Stimulated activated CD4-positive, alpha-beta T cell treated with anti-CD3 and anti-CD28 coated beads, Interleukin-15, amount 100 ng/mL, for 48 hours (primary cell): ENCODE measurements around the gene KLHDC7A.
"Not testable (repeated sequence)": the region's sequence is repeated elsewhere in the genome, so short reads cannot be mapped to it uniquely, and the experiment has no call there.

Experiments
- DNase-seq, 2 donors: peaks; one replicate each; pipeline ENCODE4 v3.0.0-alpha.2; 2020; ENCODE audit warnings: low read depth in 2 of 2

Gene KLHDC7A

GRCh38 chr1:18480315-18481189 lies at the start of gene KLHDC7A:
TSS of gene KLHDC7A (plus strand) at chr1:18480930. CDS start at chr1:18480982, 52 bp downstream.
- no peak for DNase-seq

DNA sequence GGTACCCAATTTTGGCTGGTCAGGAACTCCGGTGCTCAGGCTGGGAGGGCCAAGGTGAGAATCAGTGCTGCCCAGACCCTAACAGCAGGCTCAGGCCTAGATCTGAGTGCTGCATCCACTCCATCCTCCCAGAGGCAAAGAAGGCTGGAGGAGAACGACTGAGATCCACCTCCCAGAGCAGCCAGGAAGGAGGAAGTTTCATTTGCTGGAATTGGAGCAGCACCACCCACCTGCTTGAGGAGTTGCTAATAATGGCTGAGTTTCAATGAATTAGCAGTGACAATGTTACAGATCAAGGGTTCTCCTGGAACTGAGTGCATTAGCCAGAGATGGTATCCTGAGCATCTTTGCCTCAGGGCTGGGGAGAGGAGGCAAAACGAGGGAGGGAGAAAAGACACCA lies 46.7 kb upstream of the KLHDC7A start:
- DNase-seq = no peak

GRCh38 chr1:18440385-18441226 lies 40.1 kb upstream of the KLHDC7A start:
- no peak for DNase-seq

GRCh38 chr1:18443587-18444520 lies 36.9 kb upstream of the KLHDC7A start:
- DNase-seq = no peak

GRCh38 chr1:18444563-18444962 lies 36.2 kb upstream of the KLHDC7A start:
- DNase-seq = no peak

DNA sequence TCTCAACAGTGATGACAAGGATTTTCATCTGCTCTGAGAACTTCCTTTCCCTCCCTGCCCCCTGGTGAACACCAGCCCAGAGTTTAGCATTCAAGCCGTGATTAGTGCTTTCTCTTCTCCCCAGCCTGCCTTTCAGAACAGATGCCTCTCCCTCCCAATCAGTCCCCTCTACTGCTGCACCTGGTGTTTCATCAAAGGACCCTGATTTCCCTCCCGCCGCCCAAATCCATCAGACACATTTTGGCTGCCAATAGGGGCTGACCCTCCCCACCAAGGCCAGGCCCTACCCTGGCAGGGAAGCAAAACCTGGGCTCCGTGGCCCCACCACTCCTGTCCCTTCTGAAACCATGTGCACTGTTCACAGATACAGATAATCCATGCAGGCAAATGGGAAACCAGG lies 34.0 kb upstream of the KLHDC7A start:
- DNase-seq = no peak

- no peak for DNase-seq
Measured at GRCh38 chr1:18447509-18448220, 33.1 kb upstream of the KLHDC7A start.

- DNase-seq = no peak
Measured at GRCh38 chr1:18448889-18449288, 31.8 kb upstream of the KLHDC7A start.

- no peak for DNase-seq
Measured at GRCh38 chr1:18452550-18452949, 28.2 kb upstream of the KLHDC7A start.

DNA sequence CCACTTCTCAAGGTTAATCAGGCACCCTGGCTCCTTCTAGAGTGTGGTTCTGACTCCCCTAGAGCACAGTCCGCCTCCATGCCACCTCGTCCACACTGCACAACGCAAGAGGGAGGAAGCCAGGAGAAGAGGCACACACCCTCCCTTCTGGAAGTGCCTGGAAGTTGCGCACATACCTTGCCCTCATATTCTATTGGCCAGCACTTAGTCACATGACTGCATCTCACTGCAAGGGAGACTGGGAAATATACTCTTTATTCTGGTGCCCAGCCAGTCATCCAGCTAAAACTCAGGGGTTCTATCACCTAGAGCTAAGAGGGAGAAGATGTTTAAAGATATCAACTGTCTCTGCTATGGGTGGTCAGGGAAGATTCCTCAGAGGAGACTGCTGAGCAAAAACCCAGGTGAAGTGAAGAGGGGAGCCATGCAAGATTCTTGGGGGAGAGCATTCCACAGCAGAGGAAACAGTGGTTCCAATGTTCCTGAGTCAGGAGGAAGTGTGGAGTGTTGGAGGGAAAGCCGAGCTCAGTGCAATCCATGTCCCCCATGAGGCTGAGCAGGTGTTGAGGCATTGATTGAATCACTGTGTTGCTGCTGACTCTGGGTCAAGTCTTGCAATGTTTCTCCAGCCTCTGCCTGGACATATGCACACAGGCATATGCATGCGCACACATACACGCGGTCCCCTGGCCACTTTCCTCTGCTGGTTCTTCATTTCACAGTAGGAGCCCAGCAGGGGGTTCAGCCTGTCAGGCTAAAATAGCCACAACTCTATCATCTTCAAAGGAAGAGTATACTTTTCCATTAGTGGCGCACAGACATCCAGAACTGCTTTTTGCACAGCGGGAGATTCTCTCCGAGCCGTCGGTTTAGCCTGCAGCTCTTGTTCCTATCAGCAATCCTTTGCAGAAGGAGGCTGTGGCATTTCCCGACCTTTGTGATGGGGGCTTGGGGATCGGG lies 22.3 kb upstream of the KLHDC7A start:
- DNase-seq = no peak

DNA sequence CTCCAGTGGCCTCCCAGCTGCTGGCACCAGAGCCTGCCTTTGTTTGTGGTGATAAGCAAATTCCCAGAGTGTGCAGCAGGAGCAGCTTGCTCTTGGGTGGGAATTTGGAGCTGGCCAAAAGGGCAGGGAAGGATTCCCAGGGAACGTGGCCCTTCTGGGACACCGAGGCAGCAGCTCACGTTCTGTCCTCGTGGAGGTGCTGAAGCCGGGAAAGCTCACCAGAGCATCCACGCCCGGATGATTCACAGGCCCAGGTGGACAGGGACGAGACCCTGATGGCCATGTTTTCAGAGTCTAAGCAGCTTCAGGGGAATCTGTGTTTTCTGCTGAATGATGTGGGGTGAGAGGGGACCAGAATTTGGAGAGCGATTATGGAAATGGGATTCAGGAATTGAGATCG lies 19.1 kb upstream of the KLHDC7A start:
- no peak for DNase-seq

- DNase-seq = not testable (repeated sequence)
Measured at GRCh38 chr1:18462517-18462916, 18.2 kb upstream of the KLHDC7A start.

- no peak for DNase-seq
Measured at GRCh38 chr1:18463063-18463462, 17.7 kb upstream of the KLHDC7A start.

DNA sequence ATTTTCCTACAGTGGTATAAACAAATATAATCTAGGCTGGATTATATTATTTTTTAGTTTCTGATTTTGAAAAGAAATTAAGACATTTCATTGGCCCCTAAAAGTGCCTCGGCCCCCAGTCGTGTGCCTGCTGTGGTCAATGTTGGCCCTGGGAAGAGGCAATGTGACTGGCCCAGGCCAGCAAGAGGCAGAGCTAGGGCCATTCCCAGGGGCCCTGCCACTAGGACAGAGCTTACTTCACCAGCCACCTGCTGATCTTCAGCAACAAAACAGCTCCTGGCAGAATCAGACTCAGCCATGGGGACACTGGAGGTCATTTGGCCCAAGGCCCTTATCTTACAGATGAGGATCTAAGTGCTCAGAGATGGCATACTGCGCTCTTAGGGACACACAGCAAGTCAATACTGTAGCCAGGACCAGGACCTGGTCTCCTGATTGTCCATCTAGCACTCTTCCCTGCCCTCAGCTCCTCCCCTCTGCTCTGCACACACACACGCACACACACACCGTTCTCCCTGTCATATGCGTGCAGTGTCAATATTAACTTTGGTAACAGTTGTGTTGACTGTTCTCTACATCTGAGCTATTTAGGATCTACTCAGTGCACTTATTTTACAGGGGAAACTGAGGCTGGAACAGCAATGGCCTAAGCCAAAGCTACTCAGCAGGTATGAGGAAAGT lies 16.6 kb upstream of the KLHDC7A start:
- DNase-seq = no peak

GRCh38 chr1:18464665-18465050 lies 16.1 kb upstream of the KLHDC7A start:
- DNase-seq = no peak

DNA sequence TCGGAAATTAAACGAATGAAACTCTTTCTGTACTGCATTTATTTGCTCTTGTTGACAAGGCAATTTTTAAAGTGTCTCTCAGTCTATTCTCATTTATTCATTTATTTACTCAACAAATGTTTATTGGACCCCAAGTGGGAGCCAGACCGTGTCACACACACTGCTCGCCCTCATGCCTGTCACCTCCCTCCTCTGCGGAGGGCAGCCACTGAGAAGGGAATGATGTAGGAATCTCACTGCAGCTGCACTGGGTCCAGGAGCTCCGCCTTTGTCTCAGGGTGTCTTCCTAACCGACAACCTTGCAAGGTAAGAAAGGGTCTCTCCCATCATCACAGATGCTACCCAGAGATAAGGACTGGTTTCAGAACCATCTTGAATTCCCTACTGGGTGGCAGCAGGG lies 14.1 kb upstream of the KLHDC7A start:
- no peak for DNase-seq

- no peak for DNase-seq
Measured at GRCh38 chr1:18468570-18468969, 12.2 kb upstream of the KLHDC7A start.

GRCh38 chr1:18469514-18469913 lies 11.2 kb upstream of the KLHDC7A start:
- DNase-seq = no peak

DNA sequence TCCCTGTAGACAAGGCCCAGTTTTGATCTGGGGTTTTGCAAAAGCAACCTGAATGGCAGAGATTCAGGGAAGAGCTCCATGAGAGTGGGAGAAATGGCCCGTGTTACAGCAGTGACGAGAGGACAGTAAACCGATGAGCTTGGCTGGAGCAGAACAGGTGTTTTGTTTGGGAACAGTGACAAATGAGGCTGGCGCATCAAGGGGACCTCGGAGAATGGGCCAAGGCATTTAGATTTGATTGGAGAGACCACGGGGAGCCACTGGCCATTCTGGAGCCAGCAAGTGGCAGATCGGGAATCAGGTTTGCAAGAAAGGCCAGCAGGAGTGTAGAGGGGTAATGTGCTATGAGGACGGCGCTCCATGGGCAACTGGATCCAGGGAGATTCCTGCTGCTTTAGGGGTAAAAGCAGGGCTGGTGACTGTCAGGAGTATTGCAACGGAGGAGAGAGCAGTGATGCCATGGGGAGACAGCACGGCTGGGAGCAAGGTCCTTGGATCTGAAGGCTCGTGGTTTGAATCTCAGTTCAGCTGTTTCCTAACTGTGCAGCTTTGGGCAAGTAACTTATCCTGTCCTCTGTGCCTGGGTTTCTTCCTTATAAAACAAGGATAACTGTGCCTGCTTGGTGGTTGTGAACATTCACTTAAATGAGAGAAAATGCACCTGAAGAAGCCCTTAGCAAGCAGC lies 9.9 kb upstream of the KLHDC7A start:
- no peak for DNase-seq
